SK-N-MC (cell line): ENCODE measurements around the gene GFRA1.
"Not testable (repeated sequence)": the region's sequence is repeated elsewhere in the genome, so short reads cannot be mapped to it uniquely, and the experiment has no call there.

Experiments used
- EZH2 ChIP-seq: fragments of 200-600 bp; sonication (generic); IDR thresholded peaks from one replicate; pipeline ENCODE4 v1.6.1; 2017; ENCODE audit warnings: antibody characterized with exemption
- POLR2AphosphoS5 ChIP-seq: IDR thresholded peaks from 2 replicates; pipeline ENCODE4 v1.6.1; 2012; ENCODE audit warnings: mild to moderate bottlenecking, low read depth, low read length, borderline replicate concordance

DNA sequence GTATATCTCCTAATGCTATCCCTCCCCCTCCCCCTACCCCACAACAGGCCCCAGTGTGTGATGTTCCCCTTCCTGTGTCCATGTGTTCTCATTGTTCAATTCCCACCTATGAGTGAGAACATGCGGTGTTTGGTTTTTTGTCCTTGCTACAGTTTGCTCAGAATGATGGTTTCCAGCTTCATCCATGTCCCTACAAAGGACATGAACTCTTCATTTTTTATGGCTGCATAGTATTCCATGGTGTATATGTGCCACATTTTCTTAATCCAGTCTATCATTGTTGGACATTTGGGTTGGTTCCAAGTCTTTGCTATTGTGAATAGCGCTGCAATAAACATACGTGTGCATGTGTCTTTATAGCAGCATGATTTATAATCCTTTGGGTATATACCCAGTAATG, 220.5 kb downstream of the GFRA1 start:
- not testable (repeated sequence) for TF ChIP-seq POLR2AphosphoS5, EZH2
